NCI-H2227 (cell line): Measurements from ENCODE around the gene LSM7.

Experiments used
- DNase-seq: peaks from one replicate; lab custom pipeline; 2025; ENCODE audit not compliant: unreplicated experiment; lab: John Stamatoyannopoulos, UW

The LSM7 gene

GRCh38 chr19:2305452-2306280 is 22.7 kb downstream of the LSM7 start:
- no peak for DNase-seq

- no peak for DNase-seq
Observed at GRCh38 chr19:2303211-2303798, 25.1 kb downstream of the LSM7 start.

- DNase-seq, result no peak
Observed at GRCh38 chr19:2302319-2303210, 25.8 kb downstream of the LSM7 start.

- DNase-seq, result no peak
Observed at GRCh38 chr19:2300533-2300932, 27.9 kb downstream of the LSM7 start.

- no peak for DNase-seq
Observed at GRCh38 chr19:2296141-2296540, 32.2 kb downstream of the LSM7 start.

GRCh38 chr19:2294687-2295335 is 33.6 kb downstream of the LSM7 start:
- DNase-seq, result no peak

GRCh38 chr19:2291185-2291751 is 37.1 kb downstream of the LSM7 start:
- DNase-seq, result peak; percentile 56

- no peak for DNase-seq
Observed at GRCh38 chr19:2290441-2291184, 37.8 kb downstream of the LSM7 start.

GRCh38 chr19:2289714-2290435 is 38.5 kb downstream of the LSM7 start:
- DNase-seq, result no peak

GRCh38 chr19:2288818-2289713 is 39.3 kb downstream of the LSM7 start:
- no peak for DNase-seq

GRCh38 chr19:2288338-2288817 is 40.0 kb downstream of the LSM7 start:
- DNase-seq, result no peak

- no peak for DNase-seq
Observed at GRCh38 chr19:2287585-2288337, 40.6 kb downstream of the LSM7 start.

GRCh38 chr19:2286402-2287140 is 41.8 kb downstream of the LSM7 start:
- no peak for DNase-seq

GRCh38 chr19:2283835-2284507 is 44.4 kb downstream of the LSM7 start:
- no peak for DNase-seq

- DNase-seq, result no peak
Observed at GRCh38 chr19:2282862-2283237, 45.5 kb downstream of the LSM7 start.

GRCh38 chr19:2282062-2282861 is 46.1 kb downstream of the LSM7 start, which contains the start of gene PEAK3:
PEAK3 (minus strand) TSS chr19:2282175; CDS start chr19:2280931, 1,244 bp downstream.
- no peak for DNase-seq
